Spleen (tissue), 11 donors: ENCODE measurements around the gene CPLANE1. TPM values are rescaled to one million over a fixed set of nuclear protein-coding genes. Genes with fewer than 3 reads are reported as not detected.

Source experiments
- DNase-seq: peaks from one replicate; pipeline ENCODE4 v3.0.0-alpha.2; 2020
- H3K27ac ChIP-seq, 8 donors: fragments of 200-600 bp; sonication (generic) in 7 of 8; 1 replicate in 4 of 8; 2 replicates in 4 of 8; pipeline versions ENCODE4 v1.5.0 to v1.8.0; 2016 to 2021; ENCODE audit warnings: inconsistent platforms in 4 of 8, mild to moderate bottlenecking in 4 of 8, moderate library complexity in 1 of 8
- H3K27me3 ChIP-seq, 7 donors: fragments of 200-600 bp; sonication (generic) in 6 of 7; replicated peaks in 1 of 7; 1 replicate in 4 of 7; 2 replicates in 3 of 7; pipeline versions ENCODE4 v1.5.0 to v1.8.0; 2016 to 2021; ENCODE audit warnings: inconsistent platforms in 3 of 7, mild to moderate bottlenecking in 1 of 7
- H3K36me3 ChIP-seq, 6 donors: fragments of 200-600 bp; sonication (generic) in 5 of 6; 1 replicate in 4 of 6; 2 replicates in 2 of 6; pipeline versions ENCODE4 v1.5.0 to v1.8.0; 2016 to 2021; ENCODE audit warnings: inconsistent platforms in 2 of 6
- H3K4me1 ChIP-seq, 6 donors: fragments of 200-600 bp; sonication (generic) in 5 of 6; 1 replicate in 3 of 6; 2 replicates in 3 of 6; pipeline versions ENCODE4 v1.5.0 to v1.8.0; 2016 to 2021; ENCODE audit warnings: inconsistent platforms in 3 of 6
- H3K4me3 ChIP-seq, 8 donors: fragments of 200-600 bp; sonication (generic) in 7 of 8; 1 replicate in 4 of 8; 2 replicates in 4 of 8; pipeline versions ENCODE4 v1.5.0 to v1.8.0; 2016 to 2021; ENCODE audit warnings: inconsistent platforms in 4 of 8, mild to moderate bottlenecking in 4 of 8, moderate library complexity in 2 of 8
- H3K9me3 ChIP-seq, 8 donors: fragments of 200-600 bp; sonication (generic) in 7 of 8; 1 replicate in 4 of 8; 2 replicates in 4 of 8; pipeline versions ENCODE4 v1.5.0 to v1.8.0; 2016 to 2021; ENCODE audit warnings: inconsistent platforms in 4 of 8
- POLR2A ChIP-seq, 3 donors: fragments of 450-650 bp; IDR thresholded peaks; one replicate each; pipeline ENCODE4 v1.5.1; 2017; ENCODE audit warnings: antibody characterized with exemption in 3 of 3, mild to moderate bottlenecking in 1 of 3
- POLR2AphosphoS5 ChIP-seq, 3 donors: sonication (generic); formaldehyde crosslinking; IDR thresholded peaks; one replicate each; pipeline ENCODE4 v1.5.1; 2017; ENCODE audit warnings: antibody characterized with exemption in 3 of 3
- WGBS, 5 donors: extraction: QIAGEN DNeasy Blood & Tissue Kit in 3 of 5; methylation state at CpG; one replicate each; pipeline versions ENCODE4 v1.1.5 to v1.1.7; 2013 to 2018; 5-methylcytosine and 5-hydroxymethylcytosine counted together
- intact Hi-C: fragments of 100-400 bp; cut with DNase I; formaldehyde crosslinking; loops from one replicate; pipeline ENCODE4 v1.15.0; 2023; ENCODE audit warnings: low total_unique reads
- polyA plus RNA-seq, 3 donors: library from polyadenylated mRNA; stranded (reverse); fragments of 200-250 nt; gene quantifications; one replicate each; pipeline ENCODE4 v1.2.1, GENCODE V29; 2013
- total RNA-seq, 7 donors: library from RNA; depleted of rRNA in 3 of 7; stranded (reverse); fragments of >200 nt in 3 of 7; fragmentation: NEBNext Ultra II Directional in 4 of 7; extraction: Animal tissue kit (Norgen Biotek cat#: 25700) in 4 of 7; gene quantifications; one replicate each; pipeline versions ENCODE4 v1.1.0 to v1.2.1, GENCODE V29; 2016 to 2021
- TF ChIP-seq, protein P1 (sequence below), 11 experiments: fragments of 200-600 bp in 7 of 11; fragments of 450-650 bp in 4 of 11; sonication (generic) in 4 of 11; IDR thresholded peaks in 8 of 11; conservative IDR thresholded peaks in 3 of 11; 1 replicate in 7 of 11; 2 replicates in 4 of 11; pipeline versions ENCODE4 v1.4.0 to v1.8.0; 2016 to 2021; ENCODE audit warnings: antibody characterized with exemption in 11 of 11, inconsistent platforms in 4 of 11, mild to moderate bottlenecking in 1 of 11
- donor health status: healthy with polysubstance abuse.
- donor health status: DM: no; HTN: no; CAD: no; lungs with moderate emphysema.
- donor health status: DM: no; HTN: no; CAD: no.
- donor health status: Bipolar disorder and iron deficiency.
- donor health status: healthy.
- donor health status: DM: no; HTN: no; CAD: no.
- donor health status: DM: yes; HTN: yes; CAD: no.

Gene CPLANE1
- total and polyA plus RNA-seq, 10 donors = 1.2 to 31.7 (median 19.1) TPM

DNA sequence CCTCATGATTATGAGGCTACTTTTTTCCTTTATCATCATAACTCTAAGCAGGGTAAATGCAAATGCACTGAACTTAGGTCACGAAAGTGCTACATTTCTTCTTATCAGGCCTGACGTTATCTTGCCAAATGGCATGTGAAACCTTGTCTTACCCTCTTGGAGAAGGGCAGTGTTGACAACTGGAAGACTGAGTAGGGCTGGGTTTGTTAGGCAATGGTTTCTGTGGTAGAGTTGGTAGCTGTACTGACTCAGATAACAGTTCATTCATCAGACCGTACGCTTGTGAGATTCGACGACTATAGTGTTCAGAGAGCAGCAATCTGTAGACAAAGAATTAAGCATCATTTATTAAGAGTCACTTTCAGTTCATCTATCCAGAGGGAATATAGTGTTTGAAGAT, 127.7 kb downstream of the CPLANE1 start:
- no peak for DNase-seq
- H3K36me3 ChIP-seq = peaks cover 0 to 71% (median 20%) of the 10 kb centered on the region in 6 donors
- H3K4me1 ChIP-seq = no peaks in the 10 kb centered on the region
- H3K27me3 ChIP-seq = no peaks in the 10 kb centered on the region
- TF ChIP-seq POLR2AphosphoS5 (IDR thresholded peaks at IDR 0.05) (no peak), POLR2A (IDR thresholded peaks at IDR 0.05) (no peak)
- TF ChIP-seq, protein P1, sequence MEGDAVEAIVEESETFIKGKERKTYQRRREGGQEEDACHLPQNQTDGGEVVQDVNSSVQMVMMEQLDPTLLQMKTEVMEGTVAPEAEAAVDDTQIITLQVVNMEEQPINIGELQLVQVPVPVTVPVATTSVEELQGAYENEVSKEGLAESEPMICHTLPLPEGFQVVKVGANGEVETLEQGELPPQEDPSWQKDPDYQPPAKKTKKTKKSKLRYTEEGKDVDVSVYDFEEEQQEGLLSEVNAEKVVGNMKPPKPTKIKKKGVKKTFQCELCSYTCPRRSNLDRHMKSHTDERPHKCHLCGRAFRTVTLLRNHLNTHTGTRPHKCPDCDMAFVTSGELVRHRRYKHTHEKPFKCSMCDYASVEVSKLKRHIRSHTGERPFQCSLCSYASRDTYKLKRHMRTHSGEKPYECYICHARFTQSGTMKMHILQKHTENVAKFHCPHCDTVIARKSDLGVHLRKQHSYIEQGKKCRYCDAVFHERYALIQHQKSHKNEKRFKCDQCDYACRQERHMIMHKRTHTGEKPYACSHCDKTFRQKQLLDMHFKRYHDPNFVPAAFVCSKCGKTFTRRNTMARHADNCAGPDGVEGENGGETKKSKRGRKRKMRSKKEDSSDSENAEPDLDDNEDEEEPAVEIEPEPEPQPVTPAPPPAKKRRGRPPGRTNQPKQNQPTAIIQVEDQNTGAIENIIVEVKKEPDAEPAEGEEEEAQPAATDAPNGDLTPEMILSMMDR (IDR thresholded peaks at IDR 0.05 in 8 of 11, conservative IDR thresholded peaks at IDR 0.05 in 3 of 11) = no peak
- H3K27ac ChIP-seq = no peak overlapping the region
- no peaks in the 10 kb centered on the region for H3K9me3 ChIP-seq
- no peak overlapping the region for H3K4me3 ChIP-seq
- 51 to 83% (median 67%) methylated on average over 6 of the region's 6 CpGs for WGBS, 5 donors
- intact Hi-C loops = no loop called here

DNA sequence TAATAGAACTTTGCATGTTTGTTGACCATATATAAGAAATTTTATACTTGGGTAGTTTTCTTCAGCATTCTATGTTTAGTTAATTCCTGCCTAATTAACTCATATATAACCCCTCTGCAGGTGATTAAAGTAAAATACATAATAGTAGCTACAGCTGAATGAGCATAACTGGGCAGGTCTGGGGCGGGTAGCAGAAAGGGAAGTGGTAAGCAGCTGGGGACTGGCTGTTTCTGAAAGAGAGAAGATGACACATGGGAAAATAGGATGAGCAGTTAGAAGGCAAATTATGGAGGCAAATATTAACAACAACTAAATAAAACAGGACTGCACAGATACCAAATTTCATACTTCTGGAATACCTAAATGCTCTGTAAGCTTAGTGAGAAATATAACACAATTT, 128.1 kb downstream of the CPLANE1 start:
- H3K4me3 ChIP-seq = no peak overlapping the region
- intact Hi-C loops = no loop called here
- H3K27me3 ChIP-seq = no peaks in the 10 kb centered on the region
- no peaks in the 10 kb centered on the region for H3K9me3 ChIP-seq
- no peak overlapping the region for H3K27ac ChIP-seq
- 36 to 66% (median 53%) methylated on average over 1 of the region's 1 CpG for WGBS, 5 donors
- DNase-seq = no peak
- TF ChIP-seq, protein P1 (IDR thresholded peaks at IDR 0.05 in 8 of 11, conservative IDR thresholded peaks at IDR 0.05 in 3 of 11) = no peak
- TF ChIP-seq POLR2A (IDR thresholded peaks at IDR 0.05) (no peak), POLR2AphosphoS5 (IDR thresholded peaks at IDR 0.05) (no peak)
- no peaks in the 10 kb centered on the region for H3K4me1 ChIP-seq
- peaks cover 0 to 72% (median 20%) of the 10 kb centered on the region in 6 donors for H3K36me3 ChIP-seq

DNA sequence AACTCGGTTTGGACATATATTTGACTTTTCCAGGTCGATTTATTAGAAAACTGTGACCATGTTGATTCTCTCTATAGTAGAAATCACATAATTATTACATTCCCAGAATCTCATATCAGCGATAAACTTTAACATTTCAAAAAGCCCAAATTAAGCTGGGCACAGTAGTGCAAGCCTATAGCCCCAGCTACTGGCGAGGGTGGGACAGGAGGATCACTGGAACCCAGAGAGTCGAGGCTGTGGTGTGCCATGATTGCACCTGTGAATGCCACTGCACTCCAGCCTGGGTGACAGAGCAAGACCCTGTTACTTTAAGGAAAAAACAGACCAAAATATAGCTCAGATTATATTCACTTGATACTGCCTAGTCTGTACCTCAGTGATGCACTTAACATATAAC, 128.9 kb downstream of the CPLANE1 start:
- Histone ChIP-seq H3K36me3 (peaks cover 0 to 77% (median 20%) of the 10 kb centered on the region in 6 donors), H3K4me3 (no peak overlapping the region), H3K9me3 (no peaks in the 10 kb centered on the region), H3K27me3 (no peaks in the 10 kb centered on the region), H3K27ac (no peak overlapping the region), H3K4me1 (no peaks in the 10 kb centered on the region)
- intact Hi-C loops = no loop called here
- DNase-seq = no peak
- WGBS, 5 donors = 90 to 93% (median 91%) methylated on average over 5 of the region's 5 CpGs
- TF ChIP-seq POLR2AphosphoS5 (IDR thresholded peaks at IDR 0.05) = no peak
- TF ChIP-seq, protein P1 (IDR thresholded peaks at IDR 0.05 in 8 of 11, conservative IDR thresholded peaks at IDR 0.05 in 3 of 11) = no peak

DNA sequence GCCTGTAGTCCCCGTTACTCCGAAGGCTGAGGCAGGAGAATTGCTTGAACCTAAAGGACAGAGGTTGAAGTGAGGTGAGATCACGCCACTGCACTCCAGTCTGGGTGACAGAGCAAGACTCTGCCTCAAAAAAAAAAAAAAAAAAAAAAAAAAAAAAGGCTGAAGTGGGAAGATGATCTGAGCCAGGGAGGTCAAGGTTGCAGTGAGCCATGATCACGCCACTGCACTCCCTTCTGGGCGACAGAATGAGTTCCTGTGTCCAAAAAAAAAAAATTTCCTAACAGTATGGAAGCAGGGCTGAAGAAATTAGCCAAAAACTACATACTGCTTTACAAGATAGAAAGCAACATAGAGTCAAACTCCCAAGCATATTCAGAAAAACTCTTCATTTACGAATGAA, 132.8 kb downstream of the CPLANE1 start:
- WGBS, 5 donors = 89 to 94% (median 91%) methylated on average over 6 of the region's 6 CpGs
- Histone ChIP-seq H3K36me3 (peaks cover 0 to 83% (median 35%) of the 10 kb centered on the region in 6 donors), H3K4me1 (peaks cover 0 to 12% (median 6%) of the 10 kb centered on the region in 6 donors), H3K27ac (no peak overlapping the region), H3K4me3 (no peak overlapping the region), H3K9me3 (peaks cover 0 to 3% (median 0%) of the 10 kb centered on the region in 8 donors), H3K27me3 (no peaks in the 10 kb centered on the region)
- intact Hi-C loops = no loop called here
- DNase-seq = no peak
- TF ChIP-seq POLR2AphosphoS5 (IDR thresholded peaks at IDR 0.05) (no peak), POLR2A (IDR thresholded peaks at IDR 0.05) (no peak)
- TF ChIP-seq, protein P1 (IDR thresholded peaks at IDR 0.05 in 8 of 11, conservative IDR thresholded peaks at IDR 0.05 in 3 of 11) = no peak
